Tibial nerve (tissue), 4 donors: ENCODE data around the gene JPT2.

Experiments
- EP300 ChIP-seq, 2 donors: sonication (generic); formaldehyde crosslinking; IDR thresholded peaks; one replicate each; pipeline ENCODE4 v1.6.1; 2017; ENCODE audit warnings: antibody characterized with exemption in 2 of 2, mild to moderate bottlenecking in 1 of 2
- TF ChIP-seq, protein P1 (sequence below), 5 experiments: fragments of 200-600 bp in 3 of 5; fragments of 450-650 bp in 2 of 5; sonication (generic) in 3 of 5; IDR thresholded peaks; one replicate each; pipeline ENCODE4 v1.5.1; 2016 to 2019; ENCODE audit warnings: antibody characterized with exemption in 5 of 5, mild to moderate bottlenecking in 3 of 5, moderate library complexity in 2 of 5

DNA sequence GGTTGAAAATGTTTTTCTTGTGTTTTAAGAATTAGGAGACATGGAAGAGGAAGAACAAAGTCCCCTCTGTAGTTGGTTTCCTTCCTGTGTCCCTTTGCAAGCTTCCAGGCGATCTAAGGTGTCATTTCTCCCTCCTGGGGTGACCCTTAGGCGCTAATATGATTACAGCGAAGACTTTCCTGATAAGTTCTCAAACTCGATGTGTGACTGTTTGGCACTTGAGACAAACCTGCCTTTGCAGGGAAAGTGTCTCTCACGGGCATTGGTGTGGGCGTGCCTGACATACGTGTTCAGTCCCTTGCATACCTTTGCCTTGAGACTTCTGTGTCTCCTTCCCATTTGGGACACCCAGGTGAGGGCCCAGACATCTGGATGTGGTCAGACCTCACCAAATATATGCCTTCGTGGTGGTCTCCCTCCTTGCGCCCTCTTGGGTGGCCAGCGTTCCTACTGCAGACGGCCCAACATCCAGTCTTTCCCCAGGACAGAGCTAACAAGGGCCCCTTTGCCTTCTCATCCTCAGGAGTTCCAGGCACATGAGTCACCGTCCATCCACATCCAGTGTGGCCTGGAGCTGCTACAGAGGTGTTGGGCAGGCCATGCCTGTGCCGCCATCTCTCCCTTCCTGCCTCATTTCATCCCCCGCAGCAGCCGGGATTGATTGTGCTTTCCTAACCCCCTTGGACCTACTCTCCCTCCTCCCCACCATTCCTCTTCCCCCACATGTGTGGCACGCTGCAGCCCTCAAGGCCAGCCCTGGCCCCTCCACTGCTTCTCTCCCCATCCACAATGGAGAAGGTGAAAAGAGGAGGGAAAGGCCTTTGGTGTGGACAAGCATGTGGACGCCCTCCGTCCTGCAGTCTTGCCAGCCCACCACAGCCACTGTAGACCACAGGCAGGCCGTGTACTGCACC lies 3.1 kb upstream of the JPT2 start:
- TF ChIP-seq, protein P1, sequence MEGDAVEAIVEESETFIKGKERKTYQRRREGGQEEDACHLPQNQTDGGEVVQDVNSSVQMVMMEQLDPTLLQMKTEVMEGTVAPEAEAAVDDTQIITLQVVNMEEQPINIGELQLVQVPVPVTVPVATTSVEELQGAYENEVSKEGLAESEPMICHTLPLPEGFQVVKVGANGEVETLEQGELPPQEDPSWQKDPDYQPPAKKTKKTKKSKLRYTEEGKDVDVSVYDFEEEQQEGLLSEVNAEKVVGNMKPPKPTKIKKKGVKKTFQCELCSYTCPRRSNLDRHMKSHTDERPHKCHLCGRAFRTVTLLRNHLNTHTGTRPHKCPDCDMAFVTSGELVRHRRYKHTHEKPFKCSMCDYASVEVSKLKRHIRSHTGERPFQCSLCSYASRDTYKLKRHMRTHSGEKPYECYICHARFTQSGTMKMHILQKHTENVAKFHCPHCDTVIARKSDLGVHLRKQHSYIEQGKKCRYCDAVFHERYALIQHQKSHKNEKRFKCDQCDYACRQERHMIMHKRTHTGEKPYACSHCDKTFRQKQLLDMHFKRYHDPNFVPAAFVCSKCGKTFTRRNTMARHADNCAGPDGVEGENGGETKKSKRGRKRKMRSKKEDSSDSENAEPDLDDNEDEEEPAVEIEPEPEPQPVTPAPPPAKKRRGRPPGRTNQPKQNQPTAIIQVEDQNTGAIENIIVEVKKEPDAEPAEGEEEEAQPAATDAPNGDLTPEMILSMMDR (IDR thresholded peaks at IDR 0.05) = no peak
- no peak for TF ChIP-seq EP300 (IDR thresholded peaks at IDR 0.05)
